Measurements from ENCODE around the gene PPP1CA. TPM values are rescaled to one million over a fixed set of nuclear protein-coding genes. Genes with fewer than 3 reads are reported as not detected.
A peak's percentile ranks its signal among the peaks of the same experiment; 100 is the strongest.

Gene PPP1CA
- total RNA-seq, 1 donor, result 172 TPM

DNA sequence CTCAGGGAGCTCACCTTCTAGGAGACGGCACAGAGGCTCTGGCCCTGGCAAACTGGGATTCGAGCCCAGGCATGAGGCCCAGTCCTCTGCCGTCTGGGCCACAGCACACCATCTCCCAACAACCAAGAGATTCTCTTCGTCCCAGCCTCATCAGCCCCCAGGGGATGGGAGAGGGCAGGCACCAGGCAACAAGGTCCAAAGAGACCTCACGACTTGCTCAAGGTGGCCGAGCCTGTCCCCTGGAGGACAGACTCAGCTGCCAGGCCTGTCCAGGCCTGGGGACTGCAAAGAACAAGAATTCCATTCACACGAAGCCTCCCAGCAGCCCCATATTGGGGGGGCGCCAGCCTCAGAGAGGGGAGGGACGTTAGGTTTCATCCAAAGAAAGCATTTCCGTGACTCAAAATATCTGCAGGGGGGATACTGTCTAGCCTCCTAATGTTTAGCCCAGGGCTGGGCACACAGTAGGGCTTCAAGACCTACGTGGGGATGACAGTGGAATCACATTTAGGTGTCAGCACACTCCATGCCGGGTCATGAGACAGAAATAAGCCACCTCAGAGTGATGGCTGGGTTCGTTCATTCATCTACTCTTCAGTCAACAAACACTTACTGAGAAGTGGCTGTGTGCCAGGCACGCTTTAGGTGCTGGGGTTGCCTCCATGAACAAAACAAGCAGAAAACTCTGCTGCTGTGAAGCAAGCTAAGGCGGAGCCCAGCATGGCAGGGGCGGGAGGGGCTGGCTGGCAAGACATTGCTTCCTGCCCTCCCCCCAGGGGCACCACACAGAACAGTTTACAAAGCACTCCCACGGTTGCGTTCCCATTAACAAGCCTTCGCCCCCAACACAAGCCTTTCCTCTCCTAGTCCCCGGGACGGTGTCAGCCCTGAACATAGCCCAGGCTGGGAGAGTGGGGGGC, 15.0 kb upstream of the PPP1CA start:
- no peak overlapping the region for H3K4me3 ChIP-seq (ENCODE audit: low read depth, low read length)
- no peak for DNase-seq (ENCODE audit: low read depth)
- TF ChIP-seq, protein P1, sequence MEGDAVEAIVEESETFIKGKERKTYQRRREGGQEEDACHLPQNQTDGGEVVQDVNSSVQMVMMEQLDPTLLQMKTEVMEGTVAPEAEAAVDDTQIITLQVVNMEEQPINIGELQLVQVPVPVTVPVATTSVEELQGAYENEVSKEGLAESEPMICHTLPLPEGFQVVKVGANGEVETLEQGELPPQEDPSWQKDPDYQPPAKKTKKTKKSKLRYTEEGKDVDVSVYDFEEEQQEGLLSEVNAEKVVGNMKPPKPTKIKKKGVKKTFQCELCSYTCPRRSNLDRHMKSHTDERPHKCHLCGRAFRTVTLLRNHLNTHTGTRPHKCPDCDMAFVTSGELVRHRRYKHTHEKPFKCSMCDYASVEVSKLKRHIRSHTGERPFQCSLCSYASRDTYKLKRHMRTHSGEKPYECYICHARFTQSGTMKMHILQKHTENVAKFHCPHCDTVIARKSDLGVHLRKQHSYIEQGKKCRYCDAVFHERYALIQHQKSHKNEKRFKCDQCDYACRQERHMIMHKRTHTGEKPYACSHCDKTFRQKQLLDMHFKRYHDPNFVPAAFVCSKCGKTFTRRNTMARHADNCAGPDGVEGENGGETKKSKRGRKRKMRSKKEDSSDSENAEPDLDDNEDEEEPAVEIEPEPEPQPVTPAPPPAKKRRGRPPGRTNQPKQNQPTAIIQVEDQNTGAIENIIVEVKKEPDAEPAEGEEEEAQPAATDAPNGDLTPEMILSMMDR (IDR thresholded peaks at IDR 0.05; ENCODE audit: insufficient read depth, low read depth, low read length), result no peak

DNA sequence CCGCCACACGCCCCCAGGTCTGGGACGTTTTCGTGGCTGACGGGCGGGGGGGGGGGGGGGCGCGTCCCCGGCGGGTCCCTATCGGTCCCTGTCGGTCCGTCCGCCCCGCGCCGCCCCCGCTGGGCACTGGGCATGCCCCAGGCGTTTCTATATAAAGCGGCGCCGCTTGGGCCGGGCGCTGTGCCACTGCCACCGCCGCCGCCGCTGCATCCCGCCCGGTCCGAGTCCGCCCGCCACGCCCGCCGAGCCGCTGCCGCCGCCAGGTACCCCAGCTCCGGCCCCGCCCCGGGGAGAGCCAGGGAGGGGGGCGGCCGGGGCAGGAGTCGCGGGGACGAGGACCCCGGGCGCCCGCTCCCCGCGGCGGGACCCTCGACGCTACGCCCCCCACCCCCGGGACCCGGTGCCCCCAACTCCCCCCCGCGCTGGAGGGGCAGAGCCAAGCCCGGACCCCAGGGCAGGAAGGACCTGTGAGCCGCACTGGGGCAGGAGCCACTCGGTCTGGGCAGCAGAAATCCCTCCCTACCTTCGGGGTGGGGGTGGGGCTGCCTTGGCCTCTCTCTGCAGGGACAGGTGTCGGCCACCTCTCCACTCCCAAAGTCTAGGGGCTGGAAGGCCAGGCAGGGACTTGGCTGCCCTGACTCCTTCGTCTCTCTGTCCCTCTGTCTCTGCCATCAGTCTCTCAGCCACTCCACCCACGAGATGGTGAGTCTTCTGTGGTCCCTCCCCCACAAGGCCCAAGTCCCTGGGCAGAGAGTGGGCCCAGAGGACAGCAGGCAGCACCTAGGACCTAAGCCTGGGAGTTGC, 14.0 kb upstream of the PPP1CA start, which contains the start of gene CARNS1:
CARNS1 (plus strand) TSS at position 178 of the 804 bp plus-strand sequence; CDS start at position 700, 522 bp downstream.
- TF ChIP-seq, protein P1 (IDR thresholded peaks at IDR 0.05; ENCODE audit: insufficient read depth, low read depth, low read length), result no peak
- peak within 1 kb of the TSS; percentile 17 for H3K4me3 ChIP-seq (ENCODE audit: low read depth, low read length)
- no peak for DNase-seq (ENCODE audit: low read depth)

DNA sequence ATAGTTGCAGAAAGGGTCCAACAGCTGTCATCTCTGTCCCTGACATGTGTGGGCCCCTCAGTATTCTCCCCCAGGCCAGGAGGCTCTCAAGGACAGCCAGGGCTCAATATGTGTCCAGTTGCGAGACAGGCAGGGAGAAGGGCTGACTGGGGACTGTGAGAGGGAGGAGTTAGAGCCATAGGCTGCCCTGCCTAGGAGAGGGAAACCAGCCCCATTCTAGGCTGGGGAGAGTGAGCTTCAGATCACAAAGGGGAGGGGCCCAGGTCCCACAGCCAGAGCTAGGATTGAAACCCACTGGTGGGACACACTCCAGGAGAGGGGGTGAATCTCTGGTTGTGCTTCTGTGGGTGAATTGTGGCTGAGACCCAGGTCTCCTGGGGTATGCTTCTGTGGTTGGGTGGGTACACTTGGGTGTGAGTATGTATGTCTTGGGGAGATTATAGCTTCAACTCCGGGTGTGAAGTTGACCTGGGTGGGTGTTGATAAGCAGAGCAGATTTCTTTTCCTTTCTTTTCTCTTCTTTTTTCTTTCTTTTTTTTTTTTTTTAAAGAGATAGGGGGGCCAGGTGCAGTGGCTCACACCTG, 11.7 kb upstream of the PPP1CA start:
- TF ChIP-seq, protein P1 (IDR thresholded peaks at IDR 0.05; ENCODE audit: insufficient read depth, low read depth, low read length), result no peak
- DNase-seq (ENCODE audit: low read depth), result no peak
- no peak overlapping the region for H3K4me3 ChIP-seq (ENCODE audit: low read depth, low read length)

- TF ChIP-seq, protein P1 (IDR thresholded peaks at IDR 0.05; ENCODE audit: insufficient read depth, low read depth, low read length), result no peak
- H3K4me3 ChIP-seq (ENCODE audit: low read depth, low read length), result no peak overlapping the region
- no peak for DNase-seq (ENCODE audit: low read depth)
Measured at GRCh38 chr11:67412495-67413179, 11.0 kb upstream of the PPP1CA start.

DNA sequence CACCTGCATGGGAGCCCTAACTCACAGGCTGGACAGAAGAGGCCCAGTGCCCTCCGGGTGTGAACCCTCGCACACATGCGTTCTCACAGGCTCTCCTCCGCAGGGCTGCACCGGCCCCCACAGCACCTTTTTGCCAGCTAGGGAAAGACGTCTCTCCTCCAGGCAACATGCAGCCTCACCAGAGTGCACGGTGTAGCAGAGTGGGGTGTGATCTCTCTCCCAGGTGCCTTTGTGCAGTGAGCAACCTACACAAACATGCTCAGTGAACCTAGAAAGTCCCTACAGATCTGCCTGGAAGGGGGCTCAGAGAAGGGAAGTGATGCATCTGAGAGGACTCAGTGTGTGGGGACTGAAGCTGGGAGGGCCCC, 10.1 kb upstream of the PPP1CA start:
- H3K4me3 ChIP-seq (ENCODE audit: low read depth, low read length), result no peak overlapping the region
- DNase-seq (ENCODE audit: low read depth), result no peak
- TF ChIP-seq, protein P1 (IDR thresholded peaks at IDR 0.05; ENCODE audit: insufficient read depth, low read depth, low read length), result no peak

All from fibroblast of villous mesenchyme (primary cell).